DOHH2 (cell line): ENCODE results near the gene EML6.

Source experiments
- H3F3A ChIP-seq: fragments of 200-600 bp; sonication (generic), shearing (Covaris generic); 2 replicates; pipeline ENCODE4 v1.6.0; 2016; ENCODE audit warnings: antibody characterized with exemption, mild to moderate bottlenecking; ENCODE audit not compliant: control insufficient read depth, insufficient read depth
- H3K27ac ChIP-seq: fragments of 200-600 bp; sonication (generic); 2 replicates; pipeline ENCODE4 v1.5.1; 2014; ENCODE audit warnings: low read depth, mild to moderate bottlenecking, low read length, moderate library complexity
- H3K27me3 ChIP-seq: fragments of 200-600 bp; sonication (generic); 2 replicates; pipeline ENCODE4 v1.6.1; 2014; ENCODE audit warnings: mild to moderate bottlenecking, low read length, mixed read lengths; ENCODE audit not compliant: control insufficient read depth
- H3K36me3 ChIP-seq: fragments of 200-600 bp; sonication (generic); 2 replicates; pipeline ENCODE4 v1.6.1; 2014; ENCODE audit warnings: mild to moderate bottlenecking, low read length, moderate library complexity, mixed read lengths; ENCODE audit not compliant: control insufficient read depth
- H3K4me1 ChIP-seq: fragments of 200-600 bp; sonication (generic); 2 replicates; pipeline ENCODE4 v1.6.1; 2014; ENCODE audit warnings: mild to moderate bottlenecking, low read length, mixed read lengths; ENCODE audit not compliant: control insufficient read depth
- H3K4me2 ChIP-seq: fragments of 200-600 bp; sonication (generic); 2 replicates; pipeline ENCODE4 v1.6.0; 2014; ENCODE audit warnings: mild to moderate bottlenecking, low read length, moderate library complexity
- H3K4me3 ChIP-seq: fragments of 200-600 bp; sonication (generic); 2 replicates; pipeline ENCODE4 v1.5.1; 2014; ENCODE audit warnings: mild to moderate bottlenecking, low read length, mixed read lengths
- H3K79me2 ChIP-seq: fragments of 200-600 bp; sonication (generic); 2 replicates; pipeline ENCODE4 v1.6.1; 2014; ENCODE audit warnings: mild to moderate bottlenecking, low read length, mixed read lengths; ENCODE audit not compliant: control insufficient read depth
- H3K9me2 ChIP-seq: fragments of 200-600 bp; sonication (generic); replicated peaks from 2 replicates; pipeline ENCODE4 v1.6.1; 2014; ENCODE audit warnings: mild to moderate bottlenecking, low read length, mixed read lengths; ENCODE audit not compliant: control insufficient read depth
- H3K9me3 ChIP-seq: fragments of 200-600 bp; sonication (generic); 2 replicates; pipeline ENCODE4 v1.6.1; 2014; ENCODE audit warnings: antibody characterized with exemption, low read length, mixed read lengths; ENCODE audit not compliant: control insufficient read depth, insufficient read depth
- H4K20me1 ChIP-seq: fragments of 200-600 bp; sonication (generic); 2 replicates; pipeline ENCODE4 v1.6.0; 2014; ENCODE audit warnings: low read depth, mild to moderate bottlenecking, antibody characterized with exemption, low read length, moderate library complexity; ENCODE audit not compliant: control insufficient read depth, insufficient read depth
- CTCF ChIP-seq: fragments of 200-600 bp; sonication (generic); IDR thresholded peaks from one replicate; pipeline ENCODE4 v1.5.1; 2014; ENCODE audit warnings: antibody characterized with exemption, mild to moderate bottlenecking, low read depth, low read length; ENCODE audit not compliant: poor library complexity, severe bottlenecking
- EZH2phosphoT487 ChIP-seq: fragments of 200-600 bp; sonication (generic); IDR thresholded peaks from 2 replicates; pipeline ENCODE4 v1.6.1; 2017; ENCODE audit warnings: borderline replicate concordance, mild to moderate bottlenecking, antibody characterized with exemption, low read length, moderate library complexity, mixed read lengths

Gene EML6

GRCh38 chr2:54889053-54889452 lies 165.6 kb downstream of the EML6 start:
- no peaks in the 10 kb centered on the region for H3K9me3 ChIP-seq
- TF ChIP-seq EZH2phosphoT487 (no peak), CTCF (no peak)
- no peaks in the 10 kb centered on the region for H3K79me2 ChIP-seq

GRCh38 chr2:54891909-54892308 lies 168.4 kb downstream of the EML6 start:
- Histone ChIP-seq H3K4me3 (no peak overlapping the region), H3K27ac (no peak overlapping the region), H3F3A (no peaks in the 10 kb centered on the region), H3K4me2 (no peak overlapping the region), H3K9me3 (no peaks in the 10 kb centered on the region), H3K9me2 (no peaks in the 10 kb centered on the region), H3K79me2 (no peaks in the 10 kb centered on the region), H4K20me1 (no peaks in the 10 kb centered on the region), H3K4me1 (no peaks in the 10 kb centered on the region), H3K36me3 (peaks cover 13% of the 10 kb centered on the region; the same call in 1 of the 2 replicates), H3K27me3 (no peaks in the 10 kb centered on the region)
- TF ChIP-seq EZH2phosphoT487 (no peak), CTCF (no peak)

More at GRCh38 chr2:54889053-54889452, 165.6 kb downstream of the EML6 start:
- H3K4me3 ChIP-seq = no peak overlapping the region
- no peaks in the 10 kb centered on the region for H4K20me1 ChIP-seq
- no peaks in the 10 kb centered on the region for H3K27me3 ChIP-seq
- H3K27ac ChIP-seq = no peak overlapping the region
- no peaks in the 10 kb centered on the region for H3K36me3 ChIP-seq
- no peaks in the 10 kb centered on the region for H3F3A ChIP-seq
- no peaks in the 10 kb centered on the region for H3K9me2 ChIP-seq
- H3K4me1 ChIP-seq = no peaks in the 10 kb centered on the region
- H3K4me2 ChIP-seq = no peak overlapping the region

GRCh38 chr2:54894467-54894866 lies 171.0 kb downstream of the EML6 start:
- Histone ChIP-seq H3K36me3 (peaks cover 13% of the 10 kb centered on the region; the same call in 1 of the 2 replicates), H3K9me3 (no peaks in the 10 kb centered on the region)
- TF ChIP-seq EZH2phosphoT487 (no peak), CTCF (no peak)

GRCh38 chr2:54895730-54896129 lies 172.3 kb downstream of the EML6 start:
- Histone ChIP-seq H3K79me2 (no peaks in the 10 kb centered on the region), H4K20me1 (no peaks in the 10 kb centered on the region), H3K4me2 (no peak overlapping the region), H3K9me2 (no peaks in the 10 kb centered on the region), H3K4me1 (no peaks in the 10 kb centered on the region), H3K27ac (no peak overlapping the region), H3F3A (no peaks in the 10 kb centered on the region), H3K4me3 (no peak overlapping the region), H3K9me3 (no peaks in the 10 kb centered on the region), H3K27me3 (no peaks in the 10 kb centered on the region), H3K36me3 (peaks cover 16% of the 10 kb centered on the region; the same call in 1 of the 2 replicates)
- TF ChIP-seq CTCF = no peak
- no peak for TF ChIP-seq EZH2phosphoT487

More at GRCh38 chr2:54894467-54894866, 171.0 kb downstream of the EML6 start:
- no peaks in the 10 kb centered on the region for H3K79me2 ChIP-seq
- no peak overlapping the region for H3K27ac ChIP-seq
- no peaks in the 10 kb centered on the region for H3K4me1 ChIP-seq
- H3K27me3 ChIP-seq = no peaks in the 10 kb centered on the region
- H3F3A ChIP-seq = no peaks in the 10 kb centered on the region
- no peak overlapping the region for H3K4me3 ChIP-seq
- H3K9me2 ChIP-seq = no peaks in the 10 kb centered on the region
- no peak overlapping the region for H3K4me2 ChIP-seq
- H4K20me1 ChIP-seq = no peaks in the 10 kb centered on the region
